Effector CD4-positive, alpha-beta T cell (primary cell): ENCODE measurements around the gene AKT3.

ENCODE experiments used
- DNase-seq: peaks from one replicate; pipeline ENCODE4 v3.0.0-alpha.2; 2020

AKT3 gene

GRCh38 chr1:243454328-243454997, 395.6 kb downstream of the AKT3 start:
- no peak for DNase-seq

DNA sequence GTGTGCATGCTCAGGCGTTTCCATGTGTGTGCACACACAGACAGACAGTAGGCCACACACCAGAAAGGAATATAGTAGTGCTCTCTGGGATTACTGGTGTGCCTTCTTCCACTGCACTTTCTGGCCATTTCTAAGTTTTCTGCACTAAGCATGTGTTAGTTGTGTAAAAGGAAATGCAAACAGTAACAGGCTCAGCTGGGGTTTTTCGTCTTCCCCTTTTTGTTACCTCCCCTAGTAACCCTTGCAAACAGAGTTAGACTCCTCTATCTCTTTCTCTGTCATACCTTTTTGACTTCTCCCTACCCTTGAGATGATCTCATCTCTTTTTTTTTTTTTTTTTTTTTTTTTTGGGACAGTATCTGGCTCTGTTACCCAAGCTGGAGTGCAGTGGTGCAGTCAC, 398.0 kb downstream of the AKT3 start:
- DNase-seq: no peak

GRCh38 chr1:243449373-243449772, 400.7 kb downstream of the AKT3 start:
- DNase-seq: no peak

- DNase-seq: no peak
Measured at GRCh38 chr1:243447844-243448243, 402.2 kb downstream of the AKT3 start.

DNA sequence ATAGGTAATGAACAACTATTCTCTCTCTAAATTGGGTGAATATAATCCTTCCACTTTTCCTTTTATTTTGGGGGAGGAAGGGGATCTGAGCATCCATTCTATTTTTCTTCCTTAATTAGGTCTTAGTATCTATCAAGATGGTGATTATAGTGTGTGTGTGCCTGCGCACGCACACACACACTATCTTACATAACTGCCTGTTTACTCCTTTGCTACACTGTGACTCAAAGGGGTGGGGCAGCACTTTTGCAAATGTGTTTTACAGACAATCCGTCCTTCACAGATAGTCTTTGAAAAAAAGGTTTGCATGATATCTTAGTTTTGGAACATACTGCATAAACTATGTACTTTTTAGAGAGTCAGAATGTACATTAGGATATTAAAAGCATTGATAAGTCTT, 402.7 kb downstream of the AKT3 start:
- DNase-seq: no peak

DNA sequence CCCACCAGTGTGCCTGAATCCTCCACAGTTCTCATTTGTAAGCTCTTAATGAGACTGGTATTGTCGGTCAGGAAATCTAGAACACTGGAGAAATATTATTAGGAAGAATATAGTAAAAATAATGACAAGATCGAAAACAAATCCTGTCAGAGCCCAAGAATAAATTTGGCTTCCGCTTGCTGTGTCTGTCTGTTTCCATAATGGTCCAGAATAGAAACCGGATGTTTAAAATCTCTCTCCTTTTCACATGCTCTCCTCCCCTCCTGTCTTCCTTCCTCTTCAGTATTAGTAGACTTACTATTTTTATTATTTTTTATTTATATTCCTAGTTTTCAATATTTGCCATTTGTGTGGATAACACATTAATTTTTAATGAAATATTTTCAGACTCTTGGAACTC, 406.5 kb downstream of the AKT3 start:
- no peak for DNase-seq

- no peak for DNase-seq
Measured at GRCh38 chr1:243441601-243442000, 408.4 kb downstream of the AKT3 start.

DNA sequence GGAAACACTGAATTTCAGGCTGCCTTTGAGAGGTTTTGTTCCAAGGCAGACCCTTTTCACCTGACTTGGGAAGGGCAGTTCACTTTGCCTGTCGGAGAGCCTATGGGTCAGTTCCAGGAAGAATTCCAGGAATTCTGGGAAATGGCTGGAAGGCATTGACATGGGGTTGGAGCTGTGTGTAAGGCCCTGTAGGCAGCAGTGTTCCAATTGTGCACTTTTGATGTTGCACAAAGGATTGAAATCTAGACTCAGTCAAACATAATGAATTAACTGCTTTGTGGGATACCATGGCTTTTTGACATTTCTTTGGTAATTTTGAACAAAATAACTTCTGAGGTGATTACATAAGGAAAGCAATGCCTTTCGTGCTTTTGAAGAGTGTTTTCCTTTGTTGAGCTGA, 409.6 kb downstream of the AKT3 start:
- no peak for DNase-seq

DNA sequence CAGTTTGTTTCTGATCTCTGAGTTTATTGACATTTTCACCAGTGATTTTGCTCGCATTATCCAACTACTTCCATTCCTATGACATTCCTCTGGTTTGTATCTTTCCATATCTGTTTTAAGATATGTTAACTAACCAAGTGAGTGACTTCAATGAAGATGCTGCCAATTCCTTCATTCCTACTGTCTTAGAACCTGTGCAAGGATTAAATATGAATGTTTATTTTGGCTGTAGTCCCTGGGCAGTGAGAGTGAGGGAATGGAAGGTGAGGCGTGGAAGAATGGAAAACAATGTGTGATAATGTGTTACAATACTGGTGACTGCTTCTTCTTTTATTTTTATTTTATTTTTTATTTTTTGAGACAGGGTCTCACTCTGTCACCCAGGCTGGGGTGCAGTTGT, 411.2 kb downstream of the AKT3 start:
- DNase-seq: no peak
